CD14-positive monocyte (primary cell): ENCODE measurements around the gene YIPF3. TPM values are rescaled to one million over a fixed set of nuclear protein-coding genes. Genes with fewer than 3 reads are reported as not detected.

Experiments used
- DNase-seq, 3 donors: peaks; one replicate each; pipeline ENCODE4 v3.0.0-alpha.2; 2011 to 2022
- H2AFZ ChIP-seq: 2 replicates; pipeline ENCODE4 v1.6.0; 2012; ENCODE audit warnings: mild to moderate bottlenecking, low read depth, low read length, inconsistent platforms; ENCODE audit not compliant: insufficient read depth, poor library complexity, severe bottlenecking
- H3K27ac ChIP-seq, 2 donors: 1 replicate in 1 of 2; 2 replicates in 1 of 2; pipeline ENCODE4 v1.5.1; 2012 to 2013; ENCODE audit warnings: low read length in 2 of 2, control low read depth in 1 of 2, inconsistent platforms in 1 of 2, low read depth in 1 of 2, mild to moderate bottlenecking in 1 of 2
- H3K27me3 ChIP-seq, 2 donors: one replicate each; pipeline versions ENCODE4 v1.6.0 to v1.6.1; 2011 to 2013; ENCODE audit warnings: low read length in 2 of 2; ENCODE audit not compliant: control insufficient read depth in 2 of 2, insufficient read depth in 2 of 2
- H3K36me3 ChIP-seq, 2 donors: replicated peaks in 1 of 2; 1 replicate in 1 of 2; 2 replicates in 1 of 2; pipeline versions ENCODE4 v1.5.1 to v1.6.1; 2012 to 2013; ENCODE audit warnings: low read length in 2 of 2, control low read depth in 1 of 2, inconsistent platforms in 1 of 2, mild to moderate bottlenecking in 1 of 2; ENCODE audit not compliant: insufficient read depth in 2 of 2, control insufficient read depth in 1 of 2
- H3K4me1 ChIP-seq, 2 donors: 1 replicate in 1 of 2; 2 replicates in 1 of 2; pipeline versions ENCODE4 v1.5.1 to v1.6.1; 2012 to 2013; ENCODE audit warnings: low read length in 2 of 2, control low read depth in 1 of 2, inconsistent platforms in 1 of 2, mild to moderate bottlenecking in 1 of 2, moderate library complexity in 1 of 2; ENCODE audit not compliant: insufficient read depth in 2 of 2, control insufficient read depth in 1 of 2
- H3K4me2 ChIP-seq: replicated peaks from 2 replicates; pipeline ENCODE3; 2012; ENCODE audit warnings: low read length, moderate library complexity, mild to moderate bottlenecking; ENCODE audit not compliant: poor library complexity, severe bottlenecking; ENCODE audit errors: extremely low read depth
- H3K4me3 ChIP-seq, 3 experiments: fragments of 200-600 bp in 1 of 3; sonication (generic) in 1 of 3; replicated peaks in 1 of 3; 1 replicate in 2 of 3; 2 replicates in 1 of 3; pipeline ENCODE4 v1.5.1; 2011 to 2013; ENCODE audit warnings: low read length in 3 of 3, mild to moderate bottlenecking in 3 of 3, control low read depth in 2 of 3, low read depth in 2 of 3, inconsistent platforms in 1 of 3, moderate library complexity in 1 of 3
- H3K79me2 ChIP-seq: 2 replicates; pipeline ENCODE4 v1.6.0; 2012; ENCODE audit warnings: mild to moderate bottlenecking, control low read depth, inconsistent platforms, low read length, moderate library complexity; ENCODE audit not compliant: insufficient read depth
- H3K9ac ChIP-seq: 2 replicates; pipeline ENCODE4 v1.6.0; 2017; ENCODE audit warnings: low read length, mild to moderate bottlenecking; ENCODE audit not compliant: insufficient read depth, poor library complexity, severe bottlenecking
- H3K9me3 ChIP-seq, 2 donors: replicated peaks in 1 of 2; 1 replicate in 1 of 2; 2 replicates in 1 of 2; pipeline versions ENCODE4 v1.5.1 to v1.6.1; 2012 to 2013; ENCODE audit warnings: low read length in 2 of 2, control low read depth in 1 of 2; ENCODE audit not compliant: control insufficient read depth in 1 of 2, insufficient read depth in 1 of 2
- H4K20me1 ChIP-seq: 2 replicates; pipeline ENCODE4 v1.6.0; 2012; ENCODE audit warnings: mild to moderate bottlenecking, low read length, control low read depth, moderate library complexity; ENCODE audit not compliant: insufficient read depth
- H3K27ac Mint-ChIP-seq, 7 donors: one replicate each; pipeline ENCODE4 v1.8.0; 2020; ENCODE audit warnings: mild to moderate bottlenecking in 7 of 7, mixed read lengths in 7 of 7, moderate library complexity in 6 of 7, inconsistent platforms in 2 of 7
- H3K27me3 Mint-ChIP-seq, 3 donors: one replicate each; pipeline ENCODE4 v1.8.0; 2021 to 2022; ENCODE audit warnings: low read depth in 3 of 3, mild to moderate bottlenecking in 3 of 3, mixed read lengths in 3 of 3, moderate library complexity in 3 of 3, inconsistent platforms in 1 of 3
- H3K36me3 Mint-ChIP-seq, 2 donors: one replicate each; pipeline ENCODE4 v1.8.0; 2020; ENCODE audit warnings: mixed read lengths in 2 of 2, inconsistent platforms in 1 of 2, mild to moderate bottlenecking in 1 of 2
- H3K4me1 Mint-ChIP-seq: one replicate; pipeline ENCODE4 v1.8.0; 2020; ENCODE audit warnings: mild to moderate bottlenecking, mixed read lengths
- H3K4me3 Mint-ChIP-seq, 2 donors: one replicate each; pipeline ENCODE4 v1.8.0; 2020; ENCODE audit warnings: mild to moderate bottlenecking in 2 of 2, mixed read lengths in 2 of 2, moderate library complexity in 1 of 2
- H3K9me3 Mint-ChIP-seq, 7 donors: one replicate each; pipeline ENCODE4 v1.8.0; 2020 to 2022; ENCODE audit warnings: mixed read lengths in 7 of 7, mild to moderate bottlenecking in 6 of 7, moderate library complexity in 6 of 7, inconsistent platforms in 2 of 7
- WGBS: methylation state at CpG from one replicate; pipeline ENCODE4 v1.1.5; 2013; ENCODE audit warnings: missing lambda C conversion rate; ENCODE audit not compliant: insufficient coverage; 5-methylcytosine and 5-hydroxymethylcytosine counted together
- intact Hi-C, 2 donors: fragments of 100-400 bp; cut with micrococcal nuclease; formaldehyde crosslinking; loops; one replicate each; pipeline versions ENCODE4 v1.15.0 to v1.15.1; 2023
- polyA plus RNA-seq, 3 donors: library from polyadenylated mRNA; depleted of rRNA in 1 of 3; unstranded in 2 of 3; stranded (reverse) in 1 of 3; fragments of 300-500 nt in 2 of 3; fragments of >200 nt in 1 of 3; fragmentation: Illumina TruSeq in 2 of 3; gene quantifications; 1 replicate in 2 of 3; 2 replicates in 1 of 3; pipeline ENCODE4 v1.2.3, GENCODE V29; 2012 to 2021
- TF ChIP-seq, protein P1 (sequence below): fragments of 200-600 bp; IDR thresholded peaks from one replicate; pipeline ENCODE4 v1.8.0; 2022; ENCODE audit warnings: antibody characterized with exemption, mild to moderate bottlenecking

YIPF3 gene
- polyA plus RNA-seq, 3 donors, result 112 to 126 (median 123) TPM

DNA sequence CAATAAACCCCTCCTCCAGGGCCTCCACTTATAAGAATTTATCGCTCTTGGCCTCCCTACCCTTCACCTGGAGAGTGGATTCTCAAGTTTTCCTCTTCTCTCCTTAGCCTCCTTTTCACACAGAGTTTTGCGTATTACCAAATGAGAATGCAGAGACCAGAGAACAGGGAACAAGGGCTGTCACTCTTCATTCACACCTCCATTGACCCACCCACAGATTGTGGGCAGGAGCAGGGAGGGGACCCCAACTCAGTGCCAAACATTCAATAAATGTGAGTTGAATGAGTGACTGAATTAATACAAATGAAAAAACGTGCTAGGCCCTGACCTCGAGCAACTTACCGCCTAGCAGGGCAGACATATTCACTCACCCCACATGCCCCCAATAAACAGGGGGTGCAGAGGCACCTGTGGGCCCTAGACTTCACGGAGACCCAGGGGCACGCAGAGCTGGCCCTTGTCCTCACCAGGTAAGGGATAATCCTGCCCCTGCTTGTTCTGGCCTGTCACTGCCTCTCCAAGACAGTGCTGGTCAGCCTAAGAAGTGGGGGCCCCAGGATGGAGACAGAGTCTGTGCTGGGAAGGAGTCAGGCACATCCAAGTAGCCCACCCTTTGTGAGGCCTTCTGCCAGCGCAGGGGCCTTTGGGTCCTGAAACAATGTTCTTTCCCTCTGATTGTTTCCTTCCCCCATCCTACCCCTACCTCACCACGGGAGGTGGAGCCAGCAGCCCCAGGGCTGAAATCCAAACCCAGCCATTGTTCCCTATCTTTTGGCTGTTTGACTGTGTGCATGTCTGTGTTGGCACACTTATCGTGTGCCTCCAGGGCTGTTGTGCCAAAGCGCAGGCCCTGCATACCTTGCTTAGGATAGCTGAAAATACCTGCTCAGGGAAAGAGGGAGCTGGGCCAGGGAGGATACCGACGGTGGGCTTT is 47.7 kb downstream of the YIPF3 start:
- Histone ChIP-seq H3K79me2 (no peaks in the 10 kb centered on the region), H3K4me3 (no peak overlapping the region), H3K4me1 (no peaks in the 10 kb centered on the region), H2AFZ (no peak overlapping the region), H3K27ac (no peak overlapping the region), H3K9me3 (no peaks in the 10 kb centered on the region), H3K36me3 (no peaks in the 10 kb centered on the region), H3K27me3 (no peaks in the 10 kb centered on the region), H3K4me2 (no peak overlapping the region), H4K20me1 (no peaks in the 10 kb centered on the region), H3K9ac (no peak overlapping the region)
- peak overlapping the region in 1 of 7 donors; percentile 72 for H3K27ac Mint-ChIP-seq
- peaks cover 12 to 22% (median 21%) of the 10 kb centered on the region in 3 donors for H3K27me3 Mint-ChIP-seq
- intact Hi-C loops, result no loop called here
- no peaks in the 10 kb centered on the region for H3K36me3 Mint-ChIP-seq
- no peaks in the 10 kb centered on the region for H3K4me1 Mint-ChIP-seq
- H3K4me3 Mint-ChIP-seq, result peak overlapping the region in 1 of 2 donors; percentile 51
- peaks cover 0 to 2% (median 0%) of the 10 kb centered on the region in 7 donors for H3K9me3 Mint-ChIP-seq
- no peak for DNase-seq
- TF ChIP-seq, protein P1, sequence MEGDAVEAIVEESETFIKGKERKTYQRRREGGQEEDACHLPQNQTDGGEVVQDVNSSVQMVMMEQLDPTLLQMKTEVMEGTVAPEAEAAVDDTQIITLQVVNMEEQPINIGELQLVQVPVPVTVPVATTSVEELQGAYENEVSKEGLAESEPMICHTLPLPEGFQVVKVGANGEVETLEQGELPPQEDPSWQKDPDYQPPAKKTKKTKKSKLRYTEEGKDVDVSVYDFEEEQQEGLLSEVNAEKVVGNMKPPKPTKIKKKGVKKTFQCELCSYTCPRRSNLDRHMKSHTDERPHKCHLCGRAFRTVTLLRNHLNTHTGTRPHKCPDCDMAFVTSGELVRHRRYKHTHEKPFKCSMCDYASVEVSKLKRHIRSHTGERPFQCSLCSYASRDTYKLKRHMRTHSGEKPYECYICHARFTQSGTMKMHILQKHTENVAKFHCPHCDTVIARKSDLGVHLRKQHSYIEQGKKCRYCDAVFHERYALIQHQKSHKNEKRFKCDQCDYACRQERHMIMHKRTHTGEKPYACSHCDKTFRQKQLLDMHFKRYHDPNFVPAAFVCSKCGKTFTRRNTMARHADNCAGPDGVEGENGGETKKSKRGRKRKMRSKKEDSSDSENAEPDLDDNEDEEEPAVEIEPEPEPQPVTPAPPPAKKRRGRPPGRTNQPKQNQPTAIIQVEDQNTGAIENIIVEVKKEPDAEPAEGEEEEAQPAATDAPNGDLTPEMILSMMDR, result no peak
- WGBS, result 82% methylated on average over 8 of the region's 13 CpGs

DNA sequence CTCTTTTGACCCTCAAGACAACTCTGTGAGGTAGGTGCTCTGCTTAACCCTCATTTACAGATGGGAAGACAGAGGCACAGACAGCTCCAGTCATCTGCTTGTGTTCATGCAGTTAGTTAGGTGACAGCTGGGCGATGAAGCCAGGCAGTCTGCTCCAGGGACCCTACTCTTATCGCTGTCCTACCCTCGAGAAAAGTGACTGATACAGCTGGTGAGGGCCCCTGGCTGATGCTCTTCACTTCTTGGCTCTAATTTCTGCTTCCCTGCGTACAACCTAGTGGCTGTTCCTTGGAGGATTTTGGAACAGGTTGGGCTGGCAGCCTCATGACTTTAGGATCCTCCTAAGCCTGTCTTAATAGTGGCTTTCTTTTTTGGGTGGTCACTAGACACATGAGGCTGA is 48.5 kb downstream of the YIPF3 start:
- intact Hi-C loops, result no loop called here
- Histone ChIP-seq H4K20me1 (no peaks in the 10 kb centered on the region), H3K4me3 (no peak overlapping the region), H3K36me3 (no peaks in the 10 kb centered on the region), H3K9ac (no peak overlapping the region), H3K9me3 (no peaks in the 10 kb centered on the region), H3K4me2 (no peak overlapping the region), H3K27me3 (peaks cover 0 to 5% of the 10 kb centered on the region in 2 donors), H3K79me2 (no peaks in the 10 kb centered on the region), H2AFZ (no peak overlapping the region), H3K4me1 (no peaks in the 10 kb centered on the region), H3K27ac (no peak overlapping the region)
- H3K36me3 Mint-ChIP-seq, result no peaks in the 10 kb centered on the region
- no peaks in the 10 kb centered on the region for H3K4me1 Mint-ChIP-seq
- TF ChIP-seq, protein P1, result no peak
- peaks cover 0 to 2% (median 0%) of the 10 kb centered on the region in 7 donors for H3K9me3 Mint-ChIP-seq
- no peak overlapping the region for H3K4me3 Mint-ChIP-seq
- no peak for DNase-seq
- H3K27ac Mint-ChIP-seq, result no peak overlapping the region
- H3K27me3 Mint-ChIP-seq, result peaks cover 18 to 25% (median 22%) of the 10 kb centered on the region in 3 donors
- WGBS, result 96% methylated on average over 3 of the region's 4 CpGs
